ENCODE results near the gene SLC25A15. TPM values are rescaled to one million over a fixed set of nuclear protein-coding genes. Genes with fewer than 3 reads are reported as not detected.

Gene SLC25A15
- 6.3 TPM for total RNA-seq
- long read RNA-seq, partial matches to known transcripts: 0 of 4 reads
- long read RNA-seq, other reads (novel, unspliced or antisense): 1 of 4 reads

DNA sequence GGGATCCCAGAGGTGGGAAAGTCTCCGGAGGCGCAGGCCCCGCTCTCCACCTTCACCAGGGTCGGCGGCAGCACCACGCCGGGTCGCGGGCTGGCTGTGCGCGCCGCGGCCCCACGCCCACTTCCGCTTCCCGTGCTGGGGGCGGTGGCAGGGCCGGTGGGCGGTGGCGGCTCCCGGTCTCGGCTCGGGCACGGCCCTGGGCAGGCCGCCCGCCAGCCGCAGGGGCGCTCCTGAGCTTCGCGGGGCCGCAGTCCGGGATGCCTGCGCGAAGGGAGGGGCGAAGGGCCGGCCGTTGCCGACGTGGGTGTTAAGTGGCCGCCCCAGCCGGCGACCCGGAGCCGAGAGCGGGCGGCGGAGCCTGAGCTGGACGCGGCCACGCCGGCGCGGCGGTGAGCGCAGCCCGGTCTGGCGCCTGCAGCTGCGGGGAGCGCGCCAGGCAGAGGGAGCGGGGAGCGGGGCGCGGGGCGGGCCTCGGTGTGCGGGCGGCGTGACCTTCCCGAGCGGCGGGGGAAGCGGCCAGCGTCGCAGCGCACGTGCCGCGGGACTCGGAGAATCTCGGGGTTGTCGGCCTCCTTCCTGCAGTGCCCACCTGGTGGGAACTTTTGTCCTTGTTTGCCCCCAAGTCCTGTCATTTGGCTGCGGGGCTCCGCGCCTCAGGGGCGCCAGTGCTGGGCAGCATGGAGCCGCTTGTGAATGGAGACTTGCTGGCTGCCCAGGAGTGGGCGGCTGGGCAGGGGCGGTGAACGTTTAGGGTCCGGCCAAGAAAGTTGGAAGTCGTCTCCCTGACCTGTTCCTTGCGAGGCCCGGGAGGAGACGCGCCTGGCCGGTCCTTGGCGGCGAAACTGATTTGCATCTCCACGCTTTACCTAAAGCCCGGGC, at the start of gene SLC25A15:
Gene SLC25A15 (plus strand): TSS at position 337 of the 879 bp plus-strand sequence. CDS start 3,616 bp downstream, outside the sequence.
- peak; percentile 95 for DNase-seq (ENCODE audit: low spot score)

DNA sequence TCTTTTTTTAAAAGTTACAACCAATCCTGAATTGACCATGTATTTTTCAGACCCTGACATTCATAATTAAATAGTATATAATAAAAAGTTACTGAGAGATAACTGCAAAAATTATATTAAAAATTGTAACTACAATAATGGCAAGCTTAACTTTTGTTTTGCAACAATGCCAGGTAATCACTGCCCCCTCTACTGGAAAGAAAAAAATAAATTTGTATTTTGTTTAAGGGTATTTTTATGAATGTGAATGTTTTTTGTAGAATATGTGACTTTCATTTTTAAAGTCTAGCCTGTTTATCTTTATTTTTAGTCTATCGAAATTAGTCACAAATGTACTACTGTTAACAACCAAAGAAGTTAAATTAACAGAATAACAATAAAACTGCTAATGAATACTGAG, 40.1 kb upstream of the SLC25A15 start:
- DNase-seq (ENCODE audit: low spot score): no peak

GRCh38 chr13:40755082-40755700, 34.2 kb upstream of the SLC25A15 start:
- no peak for DNase-seq (ENCODE audit: low spot score)

DNA sequence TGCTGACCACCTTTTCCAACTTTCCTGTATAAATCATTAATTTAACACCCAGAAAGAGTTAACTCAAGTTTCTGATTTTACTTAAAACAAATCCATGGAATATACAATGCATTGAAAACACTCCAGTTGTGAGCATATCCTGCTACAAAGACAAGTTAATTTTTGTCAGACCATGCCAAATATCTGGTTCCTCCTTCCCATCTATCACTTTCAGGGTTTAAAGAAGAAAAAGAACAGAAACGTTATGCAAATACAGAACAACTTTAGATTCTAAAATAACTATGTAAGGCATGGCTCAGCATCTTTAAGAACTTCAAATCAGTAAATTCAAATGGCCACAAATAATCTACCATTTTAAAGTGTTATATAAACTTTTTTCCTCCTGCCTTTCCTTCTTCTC, 33.4 kb upstream of the SLC25A15 start:
- DNase-seq (ENCODE audit: low spot score): no peak

GRCh38 chr13:40758811-40759210, 30.6 kb upstream of the SLC25A15 start:
- DNase-seq (ENCODE audit: low spot score): no peak

GRCh38 chr13:40762849-40763248, 26.6 kb upstream of the SLC25A15 start:
- no peak for DNase-seq (ENCODE audit: low spot score)

DNA sequence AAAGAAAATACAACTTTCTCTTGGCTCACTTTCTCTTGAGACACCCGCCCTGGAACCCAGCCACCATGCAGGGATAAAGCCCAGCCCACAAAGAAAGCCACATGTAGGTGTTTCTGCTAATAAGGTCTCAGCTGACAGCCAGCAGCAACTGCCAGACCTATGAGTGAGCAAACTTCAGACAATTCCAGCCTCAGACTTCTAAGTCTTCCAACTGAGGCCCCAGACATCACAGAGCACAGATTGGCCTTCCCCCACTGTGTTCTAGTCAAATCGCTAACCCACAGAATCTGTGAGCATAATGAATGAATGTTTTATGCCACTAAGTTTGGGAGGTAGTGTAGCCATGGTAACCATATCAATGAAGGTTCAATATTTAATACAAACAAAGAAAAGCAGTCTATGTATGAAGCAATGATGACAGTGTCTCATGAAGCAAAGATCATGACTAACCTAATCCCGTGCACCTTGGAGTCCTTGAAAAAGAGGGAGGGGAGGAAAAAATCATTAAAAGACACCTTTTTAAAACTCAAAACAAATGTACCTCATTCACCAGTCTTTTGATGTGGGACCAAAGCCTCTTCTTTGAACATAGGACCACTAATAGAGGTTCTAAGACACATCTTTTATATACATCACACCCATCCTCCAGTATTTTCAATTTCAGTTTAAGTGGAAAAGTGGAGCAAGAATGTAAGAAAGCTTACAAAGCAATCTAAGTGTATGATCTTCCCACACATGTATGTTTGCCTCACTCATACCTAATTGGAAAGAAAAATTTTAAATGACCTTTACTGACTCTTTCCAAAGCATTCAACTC, 24.6 kb upstream of the SLC25A15 start:
- no peak for DNase-seq (ENCODE audit: low spot score)

DNA sequence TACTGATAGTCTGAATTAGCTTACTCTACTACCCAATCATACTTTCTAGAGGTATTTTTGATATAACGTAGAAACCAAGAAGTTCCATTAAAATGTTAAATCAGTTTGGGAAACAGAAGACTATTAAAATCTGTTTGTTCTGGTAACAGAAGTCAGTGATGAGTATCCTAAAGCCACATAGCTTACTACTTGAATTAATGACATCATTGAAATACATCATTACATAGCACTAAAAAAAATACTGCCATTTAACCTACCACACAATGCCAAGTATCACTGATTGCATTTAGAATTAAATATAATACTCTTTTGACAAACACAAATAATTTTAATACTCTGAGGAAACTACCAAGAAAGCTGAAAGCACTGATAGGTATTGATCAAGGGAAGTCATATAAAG, 23.8 kb upstream of the SLC25A15 start:
- no peak for DNase-seq (ENCODE audit: low spot score)

- no peak for DNase-seq (ENCODE audit: low spot score)
These were observed 19.4 kb upstream of the SLC25A15 start for GRCh38 chr13:40769970-40770369.

DNA sequence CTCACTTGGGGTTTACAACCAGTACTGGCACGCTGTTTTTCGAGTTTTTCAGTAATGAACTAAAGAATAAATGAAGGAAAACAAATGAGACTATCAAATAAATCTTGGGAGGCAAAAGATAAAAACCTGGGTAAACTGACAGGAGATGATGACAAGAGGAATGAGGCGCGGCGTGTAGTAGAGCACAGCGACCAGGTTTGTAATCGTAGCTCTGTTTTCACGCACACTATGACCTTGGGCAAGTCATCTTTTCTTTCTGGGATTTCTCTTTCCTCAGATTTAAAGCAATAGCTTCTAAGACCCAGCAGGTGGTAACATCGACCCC, 18.8 kb upstream of the SLC25A15 start:
- DNase-seq (ENCODE audit: low spot score): no peak

DNA sequence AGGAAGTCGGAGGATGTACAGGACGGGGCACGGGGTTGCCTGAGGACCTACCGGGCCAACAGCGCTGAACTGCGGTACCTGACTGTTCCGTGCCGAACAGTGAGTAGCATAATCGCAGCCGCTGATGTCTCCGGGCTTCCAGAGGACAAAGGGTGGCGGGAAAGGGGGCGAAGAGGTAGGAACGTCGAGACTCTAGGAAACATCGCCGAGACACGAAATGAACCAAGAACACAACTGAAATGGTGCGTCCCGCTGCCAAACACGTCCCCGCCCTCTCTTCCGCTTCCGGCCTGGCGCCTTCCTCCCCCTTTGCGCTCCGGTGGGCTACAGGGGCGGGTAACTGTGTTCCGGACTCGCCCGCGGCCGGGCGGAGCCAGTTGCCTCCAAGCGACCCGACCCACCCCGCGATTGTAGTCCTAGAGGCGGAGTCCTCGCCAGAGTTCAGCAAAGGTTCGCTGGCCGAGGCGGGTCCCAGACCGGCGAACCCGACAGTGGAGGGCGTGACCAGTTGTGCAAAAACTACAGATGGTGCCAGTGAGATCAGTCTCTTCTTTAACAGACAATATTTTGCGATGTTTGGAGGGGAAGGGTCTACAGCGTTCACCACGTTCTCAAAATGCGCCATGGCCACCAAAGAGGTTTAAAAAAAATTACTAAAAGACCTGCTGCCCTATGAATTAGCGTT, 18.3 kb upstream of the SLC25A15 start, which contains the start of gene MRPS31:
Gene MRPS31 (minus strand): TSS at position 257 of the 685 bp plus-strand sequence. CDS start 54 bp downstream, at position 203.
- peak; percentile 98 for DNase-seq (ENCODE audit: low spot score)

DNA sequence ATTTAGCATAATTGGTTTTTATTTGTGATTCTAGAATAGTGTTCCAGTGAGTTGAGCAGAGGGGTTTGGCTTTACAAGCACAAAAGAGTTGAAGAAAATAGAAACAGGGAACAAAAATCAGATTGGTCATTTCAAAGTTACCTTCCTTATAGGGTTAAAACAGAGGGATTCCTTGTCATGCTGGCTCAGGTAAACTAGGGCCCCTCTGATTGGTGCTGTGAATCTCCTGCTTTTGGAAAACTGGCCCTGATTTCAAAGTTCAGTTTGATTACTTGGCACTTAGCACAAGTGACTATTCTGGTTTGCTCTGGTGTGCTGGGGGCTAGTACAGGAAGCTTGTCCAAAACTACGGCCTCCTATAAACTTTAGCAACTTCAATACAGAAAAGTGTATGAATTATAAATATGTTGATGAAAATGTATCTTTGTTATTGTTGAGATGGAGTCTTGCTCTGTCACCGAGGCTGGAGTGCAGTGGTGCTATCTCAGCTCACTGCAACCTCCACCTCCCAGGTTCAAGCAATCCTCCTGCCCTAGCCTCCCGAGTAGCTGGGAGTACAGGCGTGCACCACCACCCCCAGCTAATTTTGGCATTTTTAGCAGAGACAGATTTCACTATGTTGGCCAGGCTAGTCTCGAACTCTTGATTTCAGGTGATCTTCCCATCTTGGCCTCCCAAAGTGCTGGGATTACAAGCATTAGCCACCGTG, 16.5 kb upstream of the SLC25A15 start:
- no peak for DNase-seq (ENCODE audit: low spot score)

DNA sequence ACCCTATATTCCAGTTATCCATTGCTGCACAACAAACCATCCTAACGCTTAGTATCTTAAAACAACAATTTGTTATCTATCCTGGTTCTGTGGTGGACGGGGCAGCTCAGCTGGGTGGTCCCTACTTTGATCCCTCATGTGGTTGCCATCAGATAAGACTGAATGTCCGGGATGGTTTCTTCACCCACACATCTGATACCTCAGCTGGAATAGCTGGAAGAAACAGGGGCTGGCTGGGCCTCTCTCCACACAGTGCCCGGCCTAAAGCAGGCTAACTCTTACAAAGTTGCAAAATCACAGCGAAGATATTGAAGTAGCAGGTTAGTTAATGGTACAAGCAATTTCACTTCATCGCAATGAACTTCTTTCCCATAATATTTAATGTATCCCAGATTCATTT, 14.7 kb upstream of the SLC25A15 start:
- no peak for DNase-seq (ENCODE audit: low spot score)

GRCh38 chr13:40776232-40776631, 13.2 kb upstream of the SLC25A15 start:
- DNase-seq (ENCODE audit: low spot score): no peak

DNA sequence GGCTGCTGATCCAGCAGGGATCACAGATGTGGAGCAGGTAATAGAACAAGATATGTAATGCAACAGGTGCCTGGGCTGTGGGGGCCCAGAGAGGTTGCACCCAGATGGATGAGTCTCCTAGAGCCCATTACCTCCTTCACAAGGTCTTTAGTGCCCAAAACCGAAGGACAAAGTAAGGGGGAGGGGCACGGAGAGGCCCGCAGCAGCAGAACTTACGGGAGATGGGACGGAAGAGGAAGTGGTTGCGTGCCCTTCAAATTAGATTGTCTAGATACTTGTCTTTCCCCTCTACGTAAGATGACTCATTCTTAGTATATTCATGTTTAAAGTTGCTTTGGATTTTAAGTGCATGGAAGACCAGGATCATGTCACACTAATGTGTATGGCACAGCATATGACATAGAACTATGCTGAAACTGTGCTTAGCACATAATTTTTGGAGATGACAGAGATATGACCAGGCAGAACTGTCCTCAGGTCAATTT, 12.7 kb upstream of the SLC25A15 start:
- DNase-seq (ENCODE audit: low spot score): no peak

DNA sequence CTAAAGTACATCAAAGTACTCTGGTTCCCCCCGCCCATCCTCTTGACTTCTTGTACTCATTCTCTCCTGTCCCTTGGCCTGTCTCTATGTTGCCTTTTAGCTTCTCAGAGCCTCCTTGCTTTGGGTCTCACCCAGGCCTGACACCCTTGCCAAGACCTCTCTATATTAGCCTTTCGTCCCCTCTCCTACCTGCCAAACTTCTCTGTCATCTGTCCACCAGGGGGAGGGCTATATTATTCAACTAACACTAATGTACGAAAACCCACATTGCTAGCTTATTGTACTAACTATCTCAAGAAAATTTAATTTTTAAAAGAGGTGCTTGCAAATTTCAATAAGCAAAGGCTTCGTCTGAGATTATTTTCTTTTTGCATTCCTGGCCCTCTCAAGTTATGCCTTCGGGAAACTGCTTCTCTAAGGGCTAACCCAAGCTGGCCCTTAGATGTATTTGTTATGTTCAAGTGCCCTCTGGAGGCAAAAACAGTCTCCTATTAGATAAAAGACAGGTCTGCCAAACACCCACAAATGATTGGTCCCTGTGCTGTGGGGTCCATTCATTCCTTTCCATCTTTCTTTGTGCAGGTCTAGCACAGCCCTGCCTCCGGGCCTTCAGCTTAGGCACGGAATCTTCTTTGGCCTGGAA, 12.1 kb upstream of the SLC25A15 start:
- no peak for DNase-seq (ENCODE audit: low spot score)

DNA sequence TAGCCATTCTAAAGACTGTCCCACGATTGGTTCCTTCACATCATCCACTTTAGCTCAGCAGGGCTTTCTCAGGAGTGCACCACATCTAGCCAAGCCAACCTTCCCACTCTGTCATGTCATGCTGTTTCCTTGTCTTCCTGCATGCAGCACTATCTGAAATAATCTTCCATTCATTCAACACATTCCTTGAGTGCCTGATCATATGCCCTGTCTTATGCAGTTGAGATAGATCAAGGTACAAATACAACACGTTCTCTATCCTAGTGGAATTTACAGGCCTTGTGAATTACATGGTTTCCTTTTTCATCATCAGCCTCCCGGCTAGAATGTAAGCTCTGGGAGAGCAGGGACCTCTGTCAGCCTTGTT, 11.6 kb upstream of the SLC25A15 start:
- no peak for DNase-seq (ENCODE audit: low spot score)

GRCh38 chr13:40779049-40779448, 10.4 kb upstream of the SLC25A15 start:
- no peak for DNase-seq (ENCODE audit: low spot score)

DNA sequence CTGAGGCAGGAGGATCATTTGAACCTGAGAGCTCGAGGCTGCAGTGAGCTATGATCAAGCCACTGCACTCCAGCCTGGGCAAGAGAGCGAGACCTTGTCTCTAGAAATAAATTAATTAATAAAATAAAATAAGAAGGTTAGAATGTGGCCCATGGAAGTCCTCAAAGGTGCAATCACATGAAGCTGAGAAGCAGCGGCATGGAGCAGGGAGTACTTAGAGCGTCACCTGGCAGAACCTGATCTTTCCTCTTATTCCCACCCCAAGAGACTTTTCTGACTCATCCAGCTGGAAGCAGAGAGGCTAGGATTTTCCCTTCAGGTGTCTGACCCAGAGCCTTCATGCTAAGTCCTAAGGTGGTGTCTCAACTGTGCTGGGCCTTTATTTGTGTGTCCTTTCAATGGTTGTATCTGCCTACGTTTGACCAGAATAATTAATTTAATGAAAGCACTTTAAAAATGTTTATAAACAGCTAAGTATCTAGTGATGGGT, 9.6 kb upstream of the SLC25A15 start:
- DNase-seq (ENCODE audit: low spot score): no peak

Data from mesenteric fat pad (tissue), 1 donor.